Testis (tissue), 5 donors: ENCODE measurements around the gene ZNF219. TPM values are rescaled to one million over a fixed set of nuclear protein-coding genes. Genes with fewer than 3 reads are reported as not detected.
A peak's percentile ranks its signal among the peaks of the same experiment; 100 is the strongest.

Experiments used
- DNase-seq: peaks from one replicate; pipeline ENCODE4 v3.0.0-alpha.2; 2019
- H3K27ac ChIP-seq, 2 donors: fragments of 200-600 bp; sonication (generic); one replicate each; pipeline ENCODE4 v1.5.1; 2019
- H3K27me3 ChIP-seq: fragments of 200-600 bp; sonication (generic); one replicate; pipeline ENCODE4 v1.5.1; 2019
- H3K36me3 ChIP-seq: fragments of 200-600 bp; sonication (generic); one replicate; pipeline ENCODE4 v1.5.1; 2017; ENCODE audit warnings: low read depth; ENCODE audit errors: missing control alignments
- H3K4me1 ChIP-seq: fragments of 200-600 bp; sonication (generic); one replicate; pipeline ENCODE4 v1.5.1; 2019
- H3K4me3 ChIP-seq, 2 donors: fragments of 200-600 bp; sonication (generic); one replicate each; pipeline ENCODE4 v1.5.1; 2017 to 2019
- H3K9me3 ChIP-seq: fragments of 200-600 bp; sonication (generic); one replicate; pipeline ENCODE4 v1.5.1; 2017
- POLR2A ChIP-seq: fragments of 450-650 bp; IDR thresholded peaks from one replicate; pipeline ENCODE4 v1.6.1; 2017; ENCODE audit warnings: antibody characterized with exemption, mild to moderate bottlenecking, moderate library complexity
- WGBS, 2 donors: methylation state at CpG; one replicate each; pipeline ENCODE4 v1.1.5; 2018; 5-methylcytosine and 5-hydroxymethylcytosine counted together
- intact Hi-C: fragments of 100-400 bp; cut with DNase I; formaldehyde crosslinking; loops from one replicate; pipeline ENCODE4 v1.15.1; 2023; ENCODE audit warnings: low total_unique reads
- long read RNA-seq, 2 donors: transcript quantifications; one replicate each; lab custom pipeline, GENCODE V29; 2026
- polyA plus RNA-seq: library from polyadenylated mRNA; stranded (reverse); fragments of 350-450 nt; fragmentation: Illumina TruSeq; extraction: RNeasy Lipid Tissue Mini Kit (QIAGEN cat#74804); gene quantifications from one replicate; pipeline ENCODE4 v1.2.3, GENCODE V29; 2014; ENCODE audit warnings: low read depth, low replicate concordance; ENCODE audit not compliant: insufficient read depth
- total RNA-seq, 2 donors: library from RNA; depleted of rRNA; stranded (reverse); fragments of >200 nt; gene quantifications; one replicate each; pipeline ENCODE4 v1.2.3, GENCODE V29; 2016
- TF ChIP-seq, protein P1 (sequence below), 3 experiments: fragments of 450-650 bp in 2 of 3; fragments of 200-600 bp in 1 of 3; sonication (generic) in 1 of 3; IDR thresholded peaks; one replicate each; pipeline ENCODE4 v1.5.1; 2016 to 2019; ENCODE audit warnings: antibody characterized with exemption in 3 of 3, mild to moderate bottlenecking in 2 of 3, moderate library complexity in 1 of 3

Gene ZNF219
- 10 to 100 TPM; 42.8 to 64.8 TPM for total RNA-seq
- polyA plus RNA-seq, result 17.7 TPM
- long read RNA-seq, donor 1, partial matches to known transcripts, result 0 of 4 reads
- long read RNA-seq, donor 1, other reads (novel, unspliced or antisense), result 0 of 4 reads
- long read RNA-seq, donor 2, partial matches to known transcripts, result 9 of 10 reads
- long read RNA-seq, donor 2, other reads (novel, unspliced or antisense), result 0 of 10 reads

DNA sequence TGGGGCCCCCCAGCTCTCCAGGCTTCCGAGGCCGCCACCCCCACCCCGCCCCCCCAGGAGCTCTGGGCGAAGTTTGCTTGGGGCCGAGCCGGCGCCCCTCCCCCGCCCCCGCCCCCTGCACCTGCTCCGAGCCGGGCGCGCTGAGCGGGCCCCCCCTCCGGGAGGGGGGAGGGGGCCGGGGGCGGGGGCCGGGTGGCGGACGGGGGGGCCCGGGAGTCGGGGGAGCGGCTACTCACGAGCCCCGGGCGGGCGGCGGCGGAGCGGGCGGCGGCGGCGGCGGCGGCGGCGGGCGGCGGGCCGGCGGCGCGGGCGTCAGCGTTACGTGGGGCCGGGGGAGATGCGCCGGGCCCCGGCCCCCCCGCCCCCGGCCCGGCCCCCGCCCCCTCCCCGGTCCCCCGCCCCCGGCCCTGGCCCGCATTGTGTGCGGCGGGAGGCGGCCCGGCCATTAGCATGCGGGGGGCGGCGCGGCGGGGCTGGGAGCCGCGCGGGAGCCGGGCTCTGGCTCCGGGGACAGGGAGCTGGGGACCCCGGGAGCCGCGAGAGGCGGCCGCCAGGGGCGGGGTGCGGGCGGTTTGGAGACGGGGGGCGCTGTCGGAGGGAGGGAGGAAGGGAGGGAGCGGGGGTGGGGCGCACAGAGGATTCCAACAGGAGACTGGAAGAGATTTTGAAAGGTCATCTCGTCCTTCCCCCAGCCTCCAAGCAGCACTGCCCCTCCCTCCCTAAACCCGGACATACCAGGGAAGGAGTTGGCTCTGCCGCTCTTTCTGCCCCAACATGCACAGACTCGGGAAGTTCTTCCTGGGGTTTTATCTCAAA is at the start of gene ZNF219:
Gene ZNF219 (minus strand): TSS at position 580 of the 816 bp plus-strand sequence. CDS start 5,064 bp downstream, outside the sequence.
- H3K9me3 ChIP-seq, result no peaks in the 10 kb centered on the region
- H3K27ac ChIP-seq, result peak within 1 kb of the TSS; percentile 89 to 94
- H3K36me3 ChIP-seq, result no peaks in the 10 kb centered on the region
- H3K27me3 ChIP-seq, result no peaks in the 10 kb centered on the region
- WGBS, 2 donors, result 0% methylated on average over 4 to 30 of the region's 90 CpGs
- intact Hi-C loops, result loop anchor here (10.0 kb wide), 1 partner anchor 83 kb away; no protein-coding TSS in a partner anchor
- peak within 1 kb of the TSS; percentile 70 to 71 for H3K4me3 ChIP-seq
- peak; percentile 75 for DNase-seq
- H3K4me1 ChIP-seq, result peaks cover 33% of the 10 kb centered on the region
- TF ChIP-seq POLR2A, result no peak
- TF ChIP-seq, protein P1, sequence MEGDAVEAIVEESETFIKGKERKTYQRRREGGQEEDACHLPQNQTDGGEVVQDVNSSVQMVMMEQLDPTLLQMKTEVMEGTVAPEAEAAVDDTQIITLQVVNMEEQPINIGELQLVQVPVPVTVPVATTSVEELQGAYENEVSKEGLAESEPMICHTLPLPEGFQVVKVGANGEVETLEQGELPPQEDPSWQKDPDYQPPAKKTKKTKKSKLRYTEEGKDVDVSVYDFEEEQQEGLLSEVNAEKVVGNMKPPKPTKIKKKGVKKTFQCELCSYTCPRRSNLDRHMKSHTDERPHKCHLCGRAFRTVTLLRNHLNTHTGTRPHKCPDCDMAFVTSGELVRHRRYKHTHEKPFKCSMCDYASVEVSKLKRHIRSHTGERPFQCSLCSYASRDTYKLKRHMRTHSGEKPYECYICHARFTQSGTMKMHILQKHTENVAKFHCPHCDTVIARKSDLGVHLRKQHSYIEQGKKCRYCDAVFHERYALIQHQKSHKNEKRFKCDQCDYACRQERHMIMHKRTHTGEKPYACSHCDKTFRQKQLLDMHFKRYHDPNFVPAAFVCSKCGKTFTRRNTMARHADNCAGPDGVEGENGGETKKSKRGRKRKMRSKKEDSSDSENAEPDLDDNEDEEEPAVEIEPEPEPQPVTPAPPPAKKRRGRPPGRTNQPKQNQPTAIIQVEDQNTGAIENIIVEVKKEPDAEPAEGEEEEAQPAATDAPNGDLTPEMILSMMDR (IDR thresholded peaks at IDR 0.05), result no peak

DNA sequence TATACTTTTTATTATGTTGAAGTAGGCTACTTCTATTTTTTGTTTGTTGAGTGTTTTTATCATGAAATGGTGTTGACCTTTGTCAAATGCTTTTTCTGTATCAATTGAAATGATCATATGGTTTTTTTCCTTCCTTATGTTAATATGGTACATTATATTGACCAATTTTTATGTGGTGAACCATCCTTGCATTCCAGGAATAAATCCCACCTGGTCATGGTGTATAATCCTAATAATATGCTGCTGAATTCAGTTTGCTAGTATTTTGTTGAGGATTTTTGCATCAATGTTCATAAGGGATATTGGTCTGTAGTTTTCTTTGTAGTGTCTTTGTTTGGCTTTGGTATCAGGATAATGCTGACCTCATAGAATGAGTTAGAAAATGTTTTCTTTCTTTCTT is 47.0 kb upstream of the ZNF219 start:
- no peaks in the 10 kb centered on the region for H3K36me3 ChIP-seq
- TF ChIP-seq POLR2A, result no peak
- TF ChIP-seq, protein P1 (IDR thresholded peaks at IDR 0.05), result no peak
- H3K27ac ChIP-seq, result no peak overlapping the region
- no peak overlapping the region for H3K4me3 ChIP-seq
- no peaks in the 10 kb centered on the region for H3K9me3 ChIP-seq
- no peaks in the 10 kb centered on the region for H3K4me1 ChIP-seq
- no peak for DNase-seq
- intact Hi-C loops, result no loop called here
- no peaks in the 10 kb centered on the region for H3K27me3 ChIP-seq

DNA sequence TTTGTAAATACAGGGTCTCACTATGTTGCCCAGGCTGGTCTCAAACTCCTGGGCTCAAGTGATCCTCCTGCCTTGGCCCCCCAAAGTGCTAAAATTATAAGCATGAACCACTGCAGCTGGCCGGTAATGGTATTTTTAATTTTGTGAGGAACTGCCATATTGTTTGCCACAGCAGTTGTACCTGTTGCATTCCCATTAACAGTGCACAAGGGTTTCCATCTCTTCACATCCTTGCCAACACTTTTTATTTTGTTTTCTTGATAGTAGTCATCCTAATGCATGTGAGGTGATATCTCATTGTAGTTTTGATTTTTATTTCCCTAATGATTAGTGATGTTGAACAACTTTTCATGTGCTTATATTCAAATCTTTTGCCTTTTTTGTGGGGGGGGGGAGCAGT is 43.9 kb upstream of the ZNF219 start:
- H3K4me3 ChIP-seq, result no peak overlapping the region
- H3K4me1 ChIP-seq, result no peaks in the 10 kb centered on the region
- 64 to 88% methylated on average over 1 of the region's 1 CpG for WGBS, 2 donors
- H3K36me3 ChIP-seq, result no peaks in the 10 kb centered on the region
- no peaks in the 10 kb centered on the region for H3K27me3 ChIP-seq
- intact Hi-C loops, result no loop called here
- TF ChIP-seq, protein P1 (IDR thresholded peaks at IDR 0.05), result no peak
- no peak for TF ChIP-seq POLR2A
- no peak overlapping the region for H3K27ac ChIP-seq
- H3K9me3 ChIP-seq, result no peaks in the 10 kb centered on the region
- no peak for DNase-seq

DNA sequence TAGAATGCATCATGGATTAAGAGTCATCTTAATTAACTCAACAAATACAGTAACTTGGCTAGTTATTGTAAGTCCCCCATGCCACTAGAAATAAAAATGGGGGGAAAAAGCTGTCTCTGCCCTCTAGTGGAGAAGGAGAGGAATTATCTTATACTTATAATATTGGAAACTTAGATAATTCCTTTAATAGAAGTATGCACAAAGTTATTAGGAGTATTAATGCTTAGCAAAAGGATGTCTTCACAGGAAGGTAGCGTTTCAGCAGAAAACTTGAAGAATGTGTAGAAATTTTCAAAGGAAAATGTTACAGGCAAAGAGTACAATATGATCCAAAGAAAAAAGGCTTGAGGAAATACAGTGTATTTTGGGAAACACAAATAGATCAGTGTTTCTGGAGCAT is 37.6 kb upstream of the ZNF219 start:
- Histone ChIP-seq H3K27me3 (no peaks in the 10 kb centered on the region), H3K36me3 (no peaks in the 10 kb centered on the region), H3K27ac (no peak overlapping the region), H3K9me3 (no peaks in the 10 kb centered on the region), H3K4me1 (no peaks in the 10 kb centered on the region), H3K4me3 (no peak overlapping the region)
- intact Hi-C loops, result no loop called here
- no peak for DNase-seq
- 26 to 50% methylated on average over 1 of the region's 1 CpG for WGBS, 2 donors
- TF ChIP-seq POLR2A, result no peak
- TF ChIP-seq, protein P1 (IDR thresholded peaks at IDR 0.05), result peak; percentile 32 to 79 (median 40)
